Measurements from ENCODE around the gene TP53I13. TPM values are rescaled to one million over a fixed set of nuclear protein-coding genes. Genes with fewer than 3 reads are reported as not detected.
A peak's percentile ranks its signal among the peaks of the same experiment; 100 is the strongest.

TP53I13 gene
- total and polyA plus RNA-seq, 12 donors = 24.0 to 106 (median 34.4) TPM

DNA sequence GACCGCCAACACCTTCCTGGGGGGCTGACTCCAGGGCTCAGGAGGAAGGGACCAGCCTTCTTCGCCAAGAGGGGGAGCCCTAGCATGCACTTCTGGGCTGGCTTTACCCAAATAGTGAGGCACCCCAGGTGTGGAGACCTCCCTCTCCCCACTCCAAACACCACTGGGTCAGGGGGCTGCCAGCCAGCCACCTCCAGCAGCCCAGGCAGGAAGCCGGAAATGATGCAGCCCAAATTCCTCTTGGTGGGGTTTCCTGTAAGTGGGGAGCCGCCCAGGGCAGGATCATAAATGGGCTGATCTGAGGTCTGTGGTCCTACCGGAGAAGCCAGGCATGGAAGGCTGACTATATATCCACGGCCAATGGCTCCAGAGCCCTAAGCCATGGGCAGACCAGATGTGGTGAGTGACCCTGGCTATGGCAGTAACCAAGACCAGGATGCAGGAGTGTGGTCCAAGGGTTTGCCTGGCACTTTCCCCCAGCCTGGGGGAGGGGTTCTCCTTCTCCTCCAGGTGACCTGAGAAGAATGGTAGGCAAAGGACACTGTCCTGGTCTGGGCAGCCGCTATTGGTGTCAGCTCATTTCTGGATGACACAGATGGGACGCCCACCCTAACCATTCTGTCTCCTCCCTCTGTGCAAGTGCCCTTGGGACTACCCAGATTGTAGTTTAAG, 16.7 kb downstream of the TP53I13 start:
- Histone ChIP-seq H3K36me3 (peaks cover 0 to 35% (median 15%) of the 10 kb centered on the region in 9 donors), H3K9me3 (no peaks in the 10 kb centered on the region), H3K27ac (peak overlapping the region; percentile 77 to 96 (median 90)), H3K4me3 (peak overlapping the region; percentile 16 to 95 (median 45)), H3K27me3 (no peaks in the 10 kb centered on the region), H3K4me1 (peaks cover 10 to 84% (median 60%) of the 10 kb centered on the region in 9 donors)
- intact Hi-C loops (cut with DNase I) = no loop called here
- ATAC-seq (peak in 7 of 8 donors; percentile 2 to 71 (median 41)), DNase-seq (peak; percentile 50 to 72)
- 64 to 69% methylated on average over 8 of the region's 8 CpGs for WGBS, 2 donors
- peak in 4 of 9 donors; percentile 12 to 42 (median 38) for TF ChIP-seq CTCF (IDR thresholded peaks at IDR 0.05)

GRCh38 chr17:29586676-29587469, 18.4 kb downstream of the TP53I13 start:
- 60 to 66% methylated on average over 8 to 9 of the region's 9 CpGs for WGBS, 2 donors
- intact Hi-C loops (cut with DNase I) = no loop called here
- peak in 1 of 2 donors; percentile 9 for DNase-seq

GRCh38 chr17:29587591-29587990, 19.1 kb downstream of the TP53I13 start:
- Histone ChIP-seq H3K27me3 (no peaks in the 10 kb centered on the region), H3K27ac (peak overlapping the region; percentile 75 to 96 (median 90)), H3K36me3 (peaks cover 0 to 11% (median 2%) of the 10 kb centered on the region in 9 donors), H3K4me3 (peak overlapping the region; percentile 72 to 95 (median 88)), H3K4me1 (peaks cover 22 to 88% (median 79%) of the 10 kb centered on the region in 9 donors), H3K9me3 (no peaks in the 10 kb centered on the region)
- ATAC-seq (no peak), DNase-seq (no peak)
- no peak for TF ChIP-seq CTCF (IDR thresholded peaks at IDR 0.05)
- WGBS, 2 donors = 75 to 82% methylated on average over 6 of the region's 6 CpGs
- intact Hi-C loops (cut with DNase I) = no loop called here

More at GRCh38 chr17:29586676-29587469, 18.4 kb downstream of the TP53I13 start:
- H3K4me1 ChIP-seq = peaks cover 22 to 84% (median 72%) of the 10 kb centered on the region in 9 donors
- ATAC-seq = no peak
- peak overlapping the region in 7 of 10 donors; percentile 8 to 95 (median 92) for H3K4me3 ChIP-seq
- no peaks in the 10 kb centered on the region for H3K27me3 ChIP-seq
- no peaks in the 10 kb centered on the region for H3K9me3 ChIP-seq
- H3K36me3 ChIP-seq = peaks cover 0 to 18% (median 5%) of the 10 kb centered on the region in 9 donors
- no peak for TF ChIP-seq CTCF (IDR thresholded peaks at IDR 0.05)
- peak overlapping the region; percentile 30 to 96 (median 90) for H3K27ac ChIP-seq

GRCh38 chr17:29588017-29588561, 19.6 kb downstream of the TP53I13 start:
- intact Hi-C loops (cut with DNase I) = no loop called here
- peaks cover 22 to 90% (median 82%) of the 10 kb centered on the region in 9 donors for H3K4me1 ChIP-seq
- H3K27me3 ChIP-seq = no peaks in the 10 kb centered on the region
- H3K9me3 ChIP-seq = no peaks in the 10 kb centered on the region
- peak overlapping the region; percentile 75 to 96 (median 90) for H3K27ac ChIP-seq
- DNase-seq = peak in 1 of 2 donors; percentile 30
- peaks cover 0 to 6% (median 0%) of the 10 kb centered on the region in 9 donors for H3K36me3 ChIP-seq
- ATAC-seq = no peak
- H3K4me3 ChIP-seq = peak overlapping the region; percentile 72 to 95 (median 88)
- no peak for TF ChIP-seq CTCF (IDR thresholded peaks at IDR 0.05)
- 24 to 26% methylated on average over 8 of the region's 8 CpGs for WGBS, 2 donors

Data from heart right ventricle (tissue), 16 donors.